SH-SY5Y (cell line): Measurements from ENCODE around the gene CEACAM21.

Experiments
- GATA2 ChIP-seq: IDR thresholded peaks from 2 replicates; pipeline ENCODE4 v1.6.1; 2011; ENCODE audit warnings: mild to moderate bottlenecking, low read depth, low read length
- GATA3 ChIP-seq: IDR thresholded peaks from 2 replicates; pipeline ENCODE4 v1.6.1; 2011; ENCODE audit warnings: low read depth, mild to moderate bottlenecking, low read length, moderate library complexity

GRCh38 chr19:41624937-41625336 is 49.0 kb downstream of the CEACAM21 start:
- TF ChIP-seq GATA2: no peak
- TF ChIP-seq GATA3: no peak
